K562 (cell line): Measurements from ENCODE around the gene B3GNT9. TPM values are rescaled to one million over a fixed set of nuclear protein-coding genes. Genes with fewer than 3 reads are reported as not detected.

Source experiments
- ATAC-seq: fragments of 200-7000 bp; cut with Tn5 transposase; 3 replicates; pipeline ENCODE4 v1.9.1; 2020; ENCODE audit warnings: moderate library complexity
- BruUV-seq: library from RNA; stranded (reverse); fragments of 400-500 nt; replicated peaks from 2 replicates; lab custom pipeline; 2021; lab: Mats Ljungman, UMichigan
- CTCF ChIA-PET: fragments of 300-600 bp; formaldehyde crosslinking; extraction: SDS; loops from one replicate; lab custom pipeline; 2021; ENCODE audit warnings: low intra/inter-chr PET ratio; lab: Yijun Ruan, JAX
- POLR2A ChIA-PET: fragments of 300-600, 350-650 bp; sonication (Branson Sonifier 250); formaldehyde crosslinking; extraction: SDS; loops from one replicate; lab custom pipeline; 2021; ENCODE audit warnings: antibody characterized with exemption, inconsistent platforms; lab: Yijun Ruan, JAX
- DNase-seq, 4 experiments: peaks; one replicate each; pipeline versions ENCODE4 v3.0.0 to v3.0.0-alpha.2; 2011 to 2018; ENCODE audit warnings: low spot score in 3 of 4, mixed read lengths in 3 of 4; ENCODE audit errors: extremely low read depth in 1 of 4
- FAIRE-seq: peaks from 2 replicates; lab custom pipeline; 2011; peaks lifted over from hg19 to GRCh38; lab: Jason Lieb, UNC
- H2AFZ ChIP-seq: 2 replicates; pipeline ENCODE4 v1.6.0; 2011; ENCODE audit warnings: low read depth, low read length, control low read depth, inconsistent platforms
- H3K27ac ChIP-seq: fragments of 200-600 bp; 3 replicates; pipeline ENCODE4 v1.8.0; 2011; ENCODE audit warnings: low read depth, mild to moderate bottlenecking, control low read depth, inconsistent platforms, low read length, moderate library complexity, mixed read lengths; ENCODE audit errors: extremely low read depth
- H3K27me3 ChIP-seq, 2 experiments: fragments of 300-600 bp in 1 of 2; 2 replicates in 1 of 2; 3 replicates in 1 of 2; pipeline versions ENCODE4 v1.6.0 to v1.8.0; 2011; ENCODE audit warnings: inconsistent platforms in 2 of 2, low read length in 2 of 2, mild to moderate bottlenecking in 1 of 2, mixed read lengths in 1 of 2, moderate library complexity in 1 of 2; ENCODE audit not compliant: control insufficient read depth in 2 of 2, insufficient read depth in 2 of 2
- H3K36me3 ChIP-seq: fragments of 300-600 bp; 3 replicates; pipeline ENCODE4 v1.8.0; 2011; ENCODE audit warnings: mild to moderate bottlenecking, low read length, inconsistent platforms; ENCODE audit not compliant: control insufficient read depth, insufficient read depth
- H3K4me1 ChIP-seq, 2 experiments: fragments of 200-600 bp in 1 of 2; replicated peaks in 1 of 2; 2 replicates in 1 of 2; 3 replicates in 1 of 2; pipeline versions ENCODE4 v1.5.1 to v1.8.0; 2011; ENCODE audit warnings: inconsistent platforms in 2 of 2, low read length in 2 of 2, mild to moderate bottlenecking in 1 of 2, mixed read lengths in 1 of 2, moderate library complexity in 1 of 2; ENCODE audit not compliant: control insufficient read depth in 2 of 2, insufficient read depth in 2 of 2
- H3K4me2 ChIP-seq: 2 replicates; pipeline ENCODE4 v1.6.1; 2011; ENCODE audit warnings: low read length, control low read depth, inconsistent platforms, mixed read lengths; ENCODE audit not compliant: insufficient read depth
- H3K4me3 ChIP-seq: fragments of 200-600 bp; sonication (generic), shearing (Covaris generic); 2 replicates; pipeline ENCODE4 v1.5.1; 2016; ENCODE audit warnings: control low read depth, inconsistent platforms
- H3K79me2 ChIP-seq: fragments of 200-600 bp; 3 replicates; pipeline ENCODE4 v1.8.0; 2011; ENCODE audit warnings: low read length, inconsistent platforms; ENCODE audit not compliant: control insufficient read depth, insufficient read depth
- H3K9ac ChIP-seq, 2 experiments: 2 replicates each; pipeline versions ENCODE4 v1.6.0 to v1.6.1; 2011; ENCODE audit warnings: low read depth in 2 of 2, low read length in 2 of 2, control low read depth in 1 of 2, inconsistent platforms in 1 of 2, mild to moderate bottlenecking in 1 of 2, mixed read lengths in 1 of 2; ENCODE audit not compliant: insufficient read depth in 1 of 2
- H3K9me1 ChIP-seq: one replicate; pipeline ENCODE4 v1.6.0; 2011; ENCODE audit warnings: inconsistent platforms, mild to moderate bottlenecking, low read length, moderate library complexity; ENCODE audit not compliant: control insufficient read depth, insufficient read depth
- H3K9me3 ChIP-seq: replicated peaks from 2 replicates; pipeline ENCODE4 v1.5.1; 2011; ENCODE audit warnings: low read depth, low read length, inconsistent platforms; ENCODE audit not compliant: control insufficient read depth, insufficient read depth
- H4K20me1 ChIP-seq: replicated peaks from 2 replicates; pipeline ENCODE4 v1.6.1; 2011; ENCODE audit warnings: low read length, inconsistent platforms, mixed read lengths; ENCODE audit not compliant: control insufficient read depth, insufficient read depth
- EGR1 ChIP-seq: fragments of 450-650 bp; conservative IDR thresholded peaks from 2 replicates; pipeline ENCODE4 v1.6.1; 2017; ENCODE audit warnings: mild to moderate bottlenecking
- FOSL1 ChIP-seq: fragments of 200-800 bp; sonication (Bioruptor generic); conservative IDR thresholded peaks from 2 replicates; pipeline ENCODE4 v1.6.1; 2016; ENCODE audit warnings: missing genetic modification characterization, missing compliant biosample characterization
- LEF1 ChIP-seq: fragments of 450-650 bp; IDR thresholded peaks from 2 replicates; pipeline ENCODE4 v1.6.1; 2016; ENCODE audit warnings: mild to moderate bottlenecking
- SPI1 ChIP-seq: IDR thresholded peaks from 2 replicates; pipeline ENCODE4 v1.6.1; 2011; ENCODE audit warnings: low read depth, low read length, control low read depth, borderline replicate concordance
- ZC3H8 ChIP-seq: fragments of 450-650 bp; IDR thresholded peaks from 2 replicates; pipeline ENCODE4 v1.6.1; 2017
- ZNF316 ChIP-seq: fragments of 450-650 bp; IDR thresholded peaks from 2 replicates; pipeline ENCODE4 v1.6.1; 2016
- WGBS: fragments of 100-300 bp; shearing (Covaris generic); methylation state at CpG from one replicate; pipeline ENCODE4 v1.1.6; 2016; ENCODE audit warnings: low coverage, mixed read lengths; ENCODE audit not compliant: insufficient coverage; ENCODE audit errors: missing lambda C conversion rate; 5-methylcytosine and 5-hydroxymethylcytosine counted together
- in situ Hi-C: fragments of 300-500 bp; cut with MboI; formaldehyde crosslinking; loops from 4 replicates; pipeline ENCODE4 v1.15.0; 2018; ENCODE audit warnings: inconsistent platforms, mixed read lengths
- intact Hi-C: fragments of 100-400 bp; cut with micrococcal nuclease; formaldehyde crosslinking; loops from 2 replicates; pipeline ENCODE4 v1.14.2; 2022
- polyA plus RNA-seq, 8 experiments: library from polyadenylated mRNA; depleted of rRNA in 4 of 8; stranded (reverse) in 5 of 8; unstranded in 3 of 8; fragments of >200 nt; fragmentation: Nextera tagmentation in 2 of 8; fragmentation: Illumina TruSeq in 1 of 8; extraction: Ambion mirVana in 2 of 8; extraction: Trizol in 1 of 8; gene quantifications; 2 replicates each; pipeline versions ENCODE4 v1.2.1 to v1.2.3, GENCODE V29; 2011 to 2014; ENCODE audit warnings: inconsistent platforms in 1 of 8, missing spikeins in 1 of 8
- total RNA-seq, 7 experiments: library from RNA; depleted of rRNA in 6 of 7; stranded (reverse); fragments of >200 nt in 6 of 7; fragmentation: Illumina TruSeq in 2 of 7; extraction: Trizol in 2 of 7; gene quantifications; 2 replicates each; pipeline versions ENCODE4 v1.2.1 to v1.2.3, GENCODE V29; 2011 to 2021; ENCODE audit warnings: low replicate concordance in 1 of 7

Gene B3GNT9
- total and polyA plus RNA-seq, 9 of the 15 experiments (the other 6 are each of a cell fraction or from before 2014, with no cell fraction given) = 0.01 to 1.8 (median 1.1) TPM; not detected in 1

GRCh38 chr16:67116388-67117311, 34.1 kb downstream of the B3GNT9 start:
- H3K9me1 ChIP-seq = no peaks in the 10 kb centered on the region
- H2AFZ ChIP-seq = no peak overlapping the region
- ChIA-PET POLR2A (interaction anchor here (0.6 to 1.6 kb wide), 3 partner anchors 12 to 110 kb away, joined by 3 read pairs; no protein-coding TSS in a partner anchor), CTCF (no interaction called here)
- TF ChIP-seq EGR1 (no peak), ZNF316 (peak; percentile 23; the same call in 1 of the 2 replicates)
- no peak for DNase-seq
- no peak for FAIRE-seq
- H3K36me3 ChIP-seq = peaks cover 46% of the 10 kb centered on the region
- no peaks in the 10 kb centered on the region for H3K9me3 ChIP-seq
- H3K4me2 ChIP-seq = no peak overlapping the region
- H3K9ac ChIP-seq = no peak overlapping the region
- ATAC-seq = no peak
- no peak overlapping the region; the same call in 2 of the 3 replicates for H3K27ac ChIP-seq
- intact Hi-C loops = no loop called here
- peaks cover 12 to 18% of the 10 kb centered on the region in 2 experiments; a peak in 3 of 5 replicates for H3K4me1 ChIP-seq
- WGBS = 92% methylated on average over 9 of the region's 13 CpGs
- H3K79me2 ChIP-seq = peaks cover 49% of the 10 kb centered on the region
- H3K4me3 ChIP-seq = no peak overlapping the region
- peaks cover 3% of the 10 kb centered on the region; the same call in 1 of the 2 replicates for H4K20me1 ChIP-seq
- no TSS peak for BruUV-seq
- no peaks in the 10 kb centered on the region for H3K27me3 ChIP-seq
- in situ Hi-C loops = no loop called here

DNA sequence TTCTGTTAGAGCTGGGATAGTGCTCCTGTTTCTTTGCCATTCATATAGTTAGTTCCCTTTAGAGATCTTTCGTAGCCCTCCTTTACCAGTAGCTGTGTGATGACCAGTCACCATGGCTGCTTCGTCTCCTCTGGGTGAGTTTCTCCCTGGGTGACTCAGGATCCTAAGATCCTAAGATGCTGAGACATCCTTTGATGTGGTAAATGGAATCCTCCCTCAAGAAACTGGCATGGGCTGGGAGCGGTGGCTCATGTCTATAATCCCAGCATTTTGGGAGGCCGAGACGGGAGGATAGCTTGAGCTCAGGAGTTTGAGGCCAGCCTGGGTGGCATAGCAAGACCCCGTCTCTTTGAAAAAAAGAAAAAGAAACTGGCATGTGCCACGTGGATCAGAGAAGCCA, 35.2 kb downstream of the B3GNT9 start:
- Histone ChIP-seq H2AFZ (no peak overlapping the region), H3K36me3 (peaks cover 44% of the 10 kb centered on the region), H3K9ac (peak overlapping the region in 1 of 2 experiments; percentile 61; a peak in 1 of 4 replicates), H3K4me2 (no peak overlapping the region), H3K27ac (no peak overlapping the region), H3K9me3 (no peaks in the 10 kb centered on the region), H3K4me3 (no peak overlapping the region), H3K79me2 (peaks cover 59% of the 10 kb centered on the region), H3K9me1 (no peaks in the 10 kb centered on the region), H3K27me3 (no peaks in the 10 kb centered on the region), H3K4me1 (peaks cover 12 to 18% of the 10 kb centered on the region in 2 experiments; a peak in 3 of 5 replicates), H4K20me1 (peaks cover 3% of the 10 kb centered on the region; the same call in 1 of the 2 replicates)
- no peak for ATAC-seq
- TF ChIP-seq FOSL1 (tag) (peak; percentile 46; the same call in 1 of the 2 replicates), ZC3H8 (no peak), LEF1 (0 out of 2 replicates have a peak, but pooled peaks have one; percentile 40), SPI1 (0 out of 2 replicates have a peak, but pooled peaks have one; percentile 3)
- ChIA-PET CTCF (no interaction called here), POLR2A (interaction anchor here (1.6 kb wide), 1 partner anchor 11 kb away, joined by 3 read pairs; no protein-coding TSS in a partner anchor)
- intact Hi-C loops = no loop called here
- no peak for FAIRE-seq
- DNase-seq = no peak
- no TSS peak for BruUV-seq
- WGBS = 70% methylated on average over 6 of the region's 7 CpGs
- in situ Hi-C loops = no loop called here
